ENCODE data around the gene DPYSL4.

Gene DPYSL4

DNA sequence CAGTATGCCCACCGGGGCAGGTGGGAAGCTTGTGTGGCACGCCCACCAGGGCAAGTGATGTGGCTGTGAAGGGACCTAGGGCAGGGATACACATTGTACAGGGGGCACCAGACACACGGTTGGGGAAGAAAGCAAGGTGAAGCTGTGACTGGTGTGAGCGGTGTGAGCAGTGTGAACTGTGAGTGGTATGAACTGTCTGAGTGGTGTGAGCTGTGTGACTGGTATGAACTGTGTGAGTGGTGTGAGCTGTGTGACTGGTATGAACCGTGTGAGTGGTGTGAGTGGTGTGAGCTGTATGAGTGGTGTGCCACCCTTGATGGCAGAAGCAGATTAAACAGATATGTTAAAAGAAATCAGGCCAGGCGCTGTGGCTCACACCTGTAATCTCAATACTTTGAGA, 48.1 kb downstream of the DPYSL4 start:
- TF ChIP-seq, protein P1, sequence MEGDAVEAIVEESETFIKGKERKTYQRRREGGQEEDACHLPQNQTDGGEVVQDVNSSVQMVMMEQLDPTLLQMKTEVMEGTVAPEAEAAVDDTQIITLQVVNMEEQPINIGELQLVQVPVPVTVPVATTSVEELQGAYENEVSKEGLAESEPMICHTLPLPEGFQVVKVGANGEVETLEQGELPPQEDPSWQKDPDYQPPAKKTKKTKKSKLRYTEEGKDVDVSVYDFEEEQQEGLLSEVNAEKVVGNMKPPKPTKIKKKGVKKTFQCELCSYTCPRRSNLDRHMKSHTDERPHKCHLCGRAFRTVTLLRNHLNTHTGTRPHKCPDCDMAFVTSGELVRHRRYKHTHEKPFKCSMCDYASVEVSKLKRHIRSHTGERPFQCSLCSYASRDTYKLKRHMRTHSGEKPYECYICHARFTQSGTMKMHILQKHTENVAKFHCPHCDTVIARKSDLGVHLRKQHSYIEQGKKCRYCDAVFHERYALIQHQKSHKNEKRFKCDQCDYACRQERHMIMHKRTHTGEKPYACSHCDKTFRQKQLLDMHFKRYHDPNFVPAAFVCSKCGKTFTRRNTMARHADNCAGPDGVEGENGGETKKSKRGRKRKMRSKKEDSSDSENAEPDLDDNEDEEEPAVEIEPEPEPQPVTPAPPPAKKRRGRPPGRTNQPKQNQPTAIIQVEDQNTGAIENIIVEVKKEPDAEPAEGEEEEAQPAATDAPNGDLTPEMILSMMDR (IDR thresholded peaks at IDR 0.05; ENCODE audit: borderline replicate concordance, insufficient read depth, low read depth, low read length): no peak
- H3K4me3 ChIP-seq (ENCODE audit: low read depth, low read length): no peak overlapping the region

DNA sequence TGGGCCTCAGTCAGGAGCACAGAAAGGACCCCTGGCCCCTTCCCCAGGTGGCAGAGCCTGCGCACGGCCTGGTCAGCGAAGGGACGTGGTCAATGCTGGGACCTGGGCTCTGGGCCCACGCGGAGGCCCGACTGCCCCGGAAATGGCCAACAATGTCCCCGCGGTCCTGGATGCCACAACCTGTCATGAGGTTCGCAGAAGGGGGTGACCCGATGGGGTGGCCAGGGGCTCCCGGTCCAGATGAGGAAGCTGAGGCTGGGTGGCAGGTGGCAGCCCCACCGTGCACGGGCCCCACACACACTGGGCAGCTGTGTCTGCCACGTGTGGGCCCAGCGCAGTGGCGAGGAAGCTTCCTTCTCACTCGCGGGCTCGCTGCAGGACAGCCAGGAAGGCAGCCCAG, 49.4 kb downstream of the DPYSL4 start:
- TF ChIP-seq, protein P1 (IDR thresholded peaks at IDR 0.05; ENCODE audit: borderline replicate concordance, insufficient read depth, low read depth, low read length): no peak

DNA sequence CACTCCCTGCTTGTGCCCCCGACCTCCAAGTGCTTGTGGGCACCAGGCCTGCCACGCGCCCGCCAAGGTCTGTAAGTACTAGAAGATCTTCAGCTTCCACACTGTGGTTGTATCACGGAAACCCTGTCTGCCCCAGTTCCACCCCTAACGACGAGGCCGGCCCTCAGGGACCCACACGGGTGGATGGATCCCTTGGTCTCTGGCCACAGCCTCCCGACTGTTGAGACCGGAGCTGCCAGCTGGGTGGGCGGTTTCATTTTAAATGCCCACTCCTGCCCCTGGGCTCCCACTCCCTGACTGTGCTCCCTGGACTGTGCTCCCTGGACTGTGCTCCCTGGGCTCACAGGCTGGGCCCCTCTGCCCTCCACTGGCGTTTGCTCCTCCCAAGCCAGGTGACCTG, 50.1 kb downstream of the DPYSL4 start:
- H3K4me3 ChIP-seq (ENCODE audit: low read depth, low read length): no peak overlapping the region
- TF ChIP-seq, protein P1 (IDR thresholded peaks at IDR 0.05; ENCODE audit: borderline replicate concordance, insufficient read depth, low read depth, low read length): no peak

More for the DNA sequence above, 49.4 kb downstream of the DPYSL4 start:
- H3K4me3 ChIP-seq (ENCODE audit: low read depth, low read length): no peak overlapping the region

DNA sequence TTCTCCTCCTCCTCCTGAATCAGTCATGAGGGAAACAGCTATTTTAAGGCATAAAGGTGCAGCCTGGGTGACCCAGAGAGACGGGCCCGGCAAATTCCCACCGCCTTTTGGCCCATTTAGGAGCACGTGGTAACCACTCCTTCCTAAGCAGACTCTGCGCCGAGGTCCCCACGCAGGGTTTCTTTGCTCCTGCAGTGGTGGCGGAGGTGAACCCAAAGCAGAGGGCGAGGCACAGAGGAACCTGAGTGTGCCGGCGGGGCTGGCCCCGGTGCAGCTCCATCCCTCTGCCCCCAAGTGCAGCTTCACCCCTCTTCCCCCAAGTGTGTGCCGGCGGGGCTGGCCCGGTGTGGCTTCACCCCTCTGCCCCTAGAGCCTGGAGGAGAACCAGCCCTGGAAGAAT, 50.6 kb downstream of the DPYSL4 start:
- H3K4me3 ChIP-seq (ENCODE audit: low read depth, low read length): no peak overlapping the region
- TF ChIP-seq, protein P1 (IDR thresholded peaks at IDR 0.05; ENCODE audit: borderline replicate concordance, insufficient read depth, low read depth, low read length): no peak

DNA sequence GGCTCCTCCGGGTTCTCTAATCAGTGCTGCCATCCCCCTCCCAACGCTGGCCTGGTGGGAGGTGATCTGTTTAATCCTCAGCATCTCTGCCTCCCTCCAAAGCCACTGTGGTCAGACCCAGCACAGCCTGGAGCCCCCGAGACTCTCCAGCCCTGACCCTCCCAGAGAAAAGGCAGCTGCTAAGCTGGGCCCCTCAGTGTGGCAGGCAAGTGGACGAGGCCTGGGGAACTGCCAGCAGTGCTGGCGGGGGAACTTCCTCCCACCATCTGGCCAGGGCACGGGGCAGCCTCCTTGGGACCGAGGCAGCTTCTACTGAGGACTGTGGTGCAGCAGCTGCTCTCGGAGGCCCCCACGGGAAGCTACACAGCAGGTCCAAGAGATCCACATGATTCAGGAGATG, 51.1 kb downstream of the DPYSL4 start:
- TF ChIP-seq, protein P1 (IDR thresholded peaks at IDR 0.05; ENCODE audit: borderline replicate concordance, insufficient read depth, low read depth, low read length): no peak

DNA sequence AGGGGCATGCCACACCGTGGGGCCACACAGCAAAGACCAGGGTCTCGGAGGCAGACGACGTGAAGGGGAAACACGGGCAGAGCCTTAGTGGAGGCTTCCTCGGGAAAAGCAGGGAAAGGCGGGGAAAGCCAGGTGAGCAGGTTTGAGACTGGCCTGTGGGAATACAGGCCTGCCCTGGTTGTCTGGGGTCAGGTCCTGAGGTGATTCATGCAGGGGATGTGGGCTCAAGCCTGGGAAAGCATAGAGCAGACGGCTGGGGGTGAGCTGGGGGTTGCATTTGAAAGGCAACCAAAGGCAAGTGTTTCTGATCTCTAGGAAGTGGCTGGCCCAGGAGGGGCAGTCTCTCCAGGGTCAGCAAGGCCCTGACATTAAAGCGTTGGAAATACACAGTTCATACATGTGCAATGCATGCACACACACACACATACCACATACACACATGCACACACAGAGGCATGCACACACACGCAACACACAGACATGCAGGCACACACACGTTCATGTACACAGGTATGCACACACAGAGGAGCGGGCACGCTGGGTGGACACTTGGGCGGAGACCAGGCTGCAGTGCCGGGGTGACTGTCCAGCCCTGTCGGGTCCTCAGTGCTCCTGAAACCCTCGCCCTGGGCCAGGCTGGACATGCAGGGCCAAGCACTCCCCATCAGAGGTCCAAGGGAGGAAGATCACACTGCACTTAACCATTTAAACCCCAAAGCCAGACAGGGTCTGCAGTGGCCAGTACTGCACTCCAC, 51.8 kb downstream of the DPYSL4 start:
- TF ChIP-seq, protein P1 (IDR thresholded peaks at IDR 0.05; ENCODE audit: borderline replicate concordance, insufficient read depth, low read depth, low read length): no peak
- no peak overlapping the region for H3K4me3 ChIP-seq (ENCODE audit: low read depth, low read length)

More for the DNA sequence above, 51.1 kb downstream of the DPYSL4 start:
- no peak overlapping the region for H3K4me3 ChIP-seq (ENCODE audit: low read depth, low read length)

Data from GM12875 (cell line).